Activated CD4-positive, alpha-beta T cell treated with anti-CD3 and anti-CD28 coated beads, Interleukin-2, amount 10 ng/mL, durations not matched to agents 24 days and 14 days (primary cell): Measurements from ENCODE around the gene TTF2. TPM values are rescaled to one million over a fixed set of nuclear protein-coding genes. Genes with fewer than 3 reads are reported as not detected.

Source experiments
- DNase-seq: peaks from one replicate; pipeline ENCODE4 v3.0.0; 2022
- H3K27ac Mint-ChIP-seq: one replicate; pipeline ENCODE4 v1.8.0; 2022; ENCODE audit warnings: mild to moderate bottlenecking, mixed read lengths
- H3K27me3 Mint-ChIP-seq: one replicate; pipeline ENCODE4 v1.8.0; 2022; ENCODE audit warnings: mixed read lengths
- H3K36me3 Mint-ChIP-seq: one replicate; pipeline ENCODE4 v1.8.0; 2022; ENCODE audit warnings: low read depth, mild to moderate bottlenecking, mixed read lengths
- H3K4me1 Mint-ChIP-seq: one replicate; pipeline ENCODE4 v1.8.0; 2021; ENCODE audit warnings: mixed read lengths
- H3K4me3 Mint-ChIP-seq: one replicate; pipeline ENCODE4 v1.8.0; 2022; ENCODE audit warnings: mild to moderate bottlenecking, moderate library complexity, mixed read lengths
- H3K9me3 Mint-ChIP-seq: one replicate; pipeline ENCODE4 v1.8.0; 2021; ENCODE audit warnings: mixed read lengths
- intact Hi-C: fragments of 100-400 bp; cut with micrococcal nuclease; formaldehyde crosslinking; loops from one replicate; pipeline ENCODE4 v1.15.1; 2023
- total RNA-seq: library from RNA; stranded (reverse); gene quantifications from 2 replicates; pipeline ENCODE4 v1.2.3, GENCODE V29; 2022

TTF2 gene
- 108 and 116 TPM in 2 replicates for total RNA-seq

- peaks cover 41% of the 10 kb centered on the region for H3K4me1 Mint-ChIP-seq
- no peak within 1 kb of the TSS for H3K4me3 Mint-ChIP-seq
- intact Hi-C loops, result loop anchor here (1.0 to 10.0 kb wide), 13 partner anchors 127 to 805 kb away; partner anchors contain the start of genes CD2, CD58 and IGSF3
- no peaks in the 10 kb centered on the region for H3K9me3 Mint-ChIP-seq
- H3K36me3 Mint-ChIP-seq, result peaks cover 33% of the 10 kb centered on the region
- peak; percentile 99 for DNase-seq
- no peak within 1 kb of the TSS for H3K27ac Mint-ChIP-seq
- H3K27me3 Mint-ChIP-seq, result no peaks in the 10 kb centered on the region
Measured at GRCh38 chr1:117059678-117060440, at the start of gene TTF2. TTF2 (plus strand) TSS chr1:117060326; CDS start chr1:117060347, 21 bp downstream.

GRCh38 chr1:117011334-117011733 lies 48.8 kb upstream of the TTF2 start:
- peaks cover 2% of the 10 kb centered on the region for H3K9me3 Mint-ChIP-seq
- no peaks in the 10 kb centered on the region for H3K36me3 Mint-ChIP-seq
- H3K4me3 Mint-ChIP-seq, result no peak overlapping the region
- intact Hi-C loops, result no loop called here
- H3K27ac Mint-ChIP-seq, result no peak overlapping the region
- peaks cover 2% of the 10 kb centered on the region for H3K27me3 Mint-ChIP-seq
- peaks cover 43% of the 10 kb centered on the region for H3K4me1 Mint-ChIP-seq
- DNase-seq, result no peak

GRCh38 chr1:117013309-117013858 lies 46.7 kb upstream of the TTF2 start:
- Mint-ChIP-seq H3K27me3 (no peaks in the 10 kb centered on the region), H3K27ac (no peak overlapping the region), H3K4me3 (no peak overlapping the region), H3K36me3 (no peaks in the 10 kb centered on the region), H3K9me3 (no peaks in the 10 kb centered on the region), H3K4me1 (peaks cover 44% of the 10 kb centered on the region)
- intact Hi-C loops, result no loop called here
- DNase-seq, result no peak

- Mint-ChIP-seq H3K27me3 (no peaks in the 10 kb centered on the region), H3K4me1 (peaks cover 35% of the 10 kb centered on the region), H3K4me3 (peak overlapping the region; percentile 1), H3K9me3 (no peaks in the 10 kb centered on the region), H3K27ac (no peak overlapping the region), H3K36me3 (no peaks in the 10 kb centered on the region)
- no peak for DNase-seq
- intact Hi-C loops, result loop anchor here (2.0 kb wide), 1 partner anchor 37 kb away; no protein-coding TSS in a partner anchor
Measured at GRCh38 chr1:117014209-117014608, 45.9 kb upstream of the TTF2 start.

- H3K27ac Mint-ChIP-seq, result peak overlapping the region; percentile 27
Measured at GRCh38 chr1:117015724-117016123, 44.4 kb upstream of the TTF2 start.

DNA sequence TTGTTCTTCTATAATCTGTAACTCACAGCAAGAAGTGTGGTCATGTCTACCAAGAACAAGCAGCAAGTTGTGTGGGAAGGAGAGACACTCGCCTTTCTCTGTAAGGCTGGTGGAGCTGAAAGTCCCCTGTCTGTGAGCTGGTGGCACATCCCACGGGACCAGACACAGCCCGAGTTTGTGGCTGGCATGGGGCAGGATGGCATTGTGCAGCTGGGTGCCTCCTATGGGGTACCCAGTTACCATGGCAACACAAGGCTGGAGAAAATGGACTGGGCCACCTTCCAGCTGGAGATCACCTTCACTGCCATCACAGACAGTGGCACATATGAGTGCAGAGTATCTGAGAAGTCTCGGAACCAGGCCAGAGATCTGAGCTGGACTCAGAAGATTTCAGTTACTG lies 43.1 kb upstream of the TTF2 start:
- Mint-ChIP-seq H3K27me3 (no peaks in the 10 kb centered on the region), H3K4me3 (no peak overlapping the region), H3K4me1 (peaks cover 28% of the 10 kb centered on the region), H3K36me3 (no peaks in the 10 kb centered on the region), H3K9me3 (no peaks in the 10 kb centered on the region), H3K27ac (no peak overlapping the region)
- intact Hi-C loops, result no loop called here
- DNase-seq, result no peak

More at GRCh38 chr1:117015724-117016123, 44.4 kb upstream of the TTF2 start:
- intact Hi-C loops, result loop anchor here (2.0 kb wide), 1 partner anchor 35 kb away; no protein-coding TSS in a partner anchor
- Mint-ChIP-seq H3K4me3 (no peak overlapping the region), H3K9me3 (no peaks in the 10 kb centered on the region), H3K27me3 (no peaks in the 10 kb centered on the region), H3K4me1 (peaks cover 28% of the 10 kb centered on the region), H3K36me3 (no peaks in the 10 kb centered on the region)
- DNase-seq, result no peak

GRCh38 chr1:117017648-117018047 lies 42.5 kb upstream of the TTF2 start:
- Mint-ChIP-seq H3K36me3 (no peaks in the 10 kb centered on the region), H3K4me3 (no peak overlapping the region), H3K27me3 (no peaks in the 10 kb centered on the region), H3K4me1 (peaks cover 28% of the 10 kb centered on the region), H3K9me3 (no peaks in the 10 kb centered on the region), H3K27ac (no peak overlapping the region)
- DNase-seq, result no peak
- intact Hi-C loops, result no loop called here

- Mint-ChIP-seq H3K4me1 (peaks cover 10% of the 10 kb centered on the region), H3K27ac (no peak overlapping the region), H3K36me3 (no peaks in the 10 kb centered on the region), H3K9me3 (no peaks in the 10 kb centered on the region), H3K27me3 (no peaks in the 10 kb centered on the region), H3K4me3 (no peak overlapping the region)
- DNase-seq, result no peak
- intact Hi-C loops, result no loop called here
Measured at GRCh38 chr1:117020526-117021156, 39.5 kb upstream of the TTF2 start.

- H3K4me3 Mint-ChIP-seq, result no peak overlapping the region
- H3K4me1 Mint-ChIP-seq, result peaks cover 5% of the 10 kb centered on the region
- intact Hi-C loops, result no loop called here
- H3K9me3 Mint-ChIP-seq, result no peaks in the 10 kb centered on the region
- DNase-seq, result no peak
- H3K36me3 Mint-ChIP-seq, result no peaks in the 10 kb centered on the region
- no peak overlapping the region for H3K27ac Mint-ChIP-seq
- H3K27me3 Mint-ChIP-seq, result no peaks in the 10 kb centered on the region
Measured at GRCh38 chr1:117022114-117022513, 38.0 kb upstream of the TTF2 start.

DNA sequence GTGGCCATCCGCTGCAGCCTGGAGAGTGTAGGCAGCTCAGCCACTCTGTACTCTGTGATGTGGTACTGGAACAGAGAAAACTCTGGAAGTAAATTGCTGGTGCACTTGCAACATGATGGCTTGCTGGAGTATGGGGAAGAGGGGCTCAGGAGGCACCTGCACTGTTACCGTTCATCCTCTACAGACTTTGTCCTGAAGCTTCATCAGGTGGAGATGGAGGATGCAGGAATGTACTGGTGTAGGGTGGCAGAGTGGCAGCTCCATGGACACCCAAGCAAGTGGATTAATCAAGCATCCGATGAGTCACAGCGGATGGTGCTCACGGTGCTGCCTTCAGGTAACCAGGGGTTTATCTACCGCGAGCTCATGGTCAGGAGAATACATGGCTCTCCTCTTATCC lies 34.6 kb upstream of the TTF2 start:
- intact Hi-C loops, result no loop called here
- H3K27me3 Mint-ChIP-seq, result no peaks in the 10 kb centered on the region

GRCh38 chr1:117026361-117026760 lies 33.8 kb upstream of the TTF2 start:
- Mint-ChIP-seq H3K4me1 (peaks cover 2% of the 10 kb centered on the region), H3K4me3 (no peak overlapping the region), H3K36me3 (no peaks in the 10 kb centered on the region), H3K27me3 (no peaks in the 10 kb centered on the region), H3K27ac (no peak overlapping the region), H3K9me3 (no peaks in the 10 kb centered on the region)
- intact Hi-C loops, result no loop called here
- no peak for DNase-seq

More for the DNA sequence above, 34.6 kb upstream of the TTF2 start:
- H3K36me3 Mint-ChIP-seq, result no peaks in the 10 kb centered on the region
- H3K9me3 Mint-ChIP-seq, result no peaks in the 10 kb centered on the region
- no peak for DNase-seq
- no peak overlapping the region for H3K27ac Mint-ChIP-seq
- H3K4me1 Mint-ChIP-seq, result peaks cover 2% of the 10 kb centered on the region
- H3K4me3 Mint-ChIP-seq, result no peak overlapping the region

DNA sequence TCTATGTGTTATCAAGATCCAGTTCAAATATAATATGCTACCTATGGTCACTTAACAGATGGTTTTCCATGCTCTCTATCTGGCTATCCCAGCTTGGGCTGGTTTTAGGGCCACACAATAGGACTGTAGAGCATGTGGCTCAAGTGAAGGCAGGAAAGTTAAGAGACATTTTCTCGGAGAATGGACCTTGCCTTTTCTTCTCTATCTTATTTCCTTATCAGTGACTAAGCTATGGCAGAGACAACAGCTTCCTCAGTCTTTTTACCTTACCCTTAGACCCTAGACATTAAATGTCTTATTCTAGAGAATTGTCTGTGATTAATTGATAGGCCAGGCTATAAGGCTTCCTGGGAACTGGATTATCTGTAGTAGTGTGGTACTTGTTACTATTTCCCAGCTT lies 30.4 kb upstream of the TTF2 start:
- no peak overlapping the region for H3K27ac Mint-ChIP-seq
- DNase-seq, result no peak
- H3K27me3 Mint-ChIP-seq, result no peaks in the 10 kb centered on the region
- no peak overlapping the region for H3K4me3 Mint-ChIP-seq
- intact Hi-C loops, result no loop called here
- peaks cover 2% of the 10 kb centered on the region for H3K36me3 Mint-ChIP-seq
- H3K9me3 Mint-ChIP-seq, result no peaks in the 10 kb centered on the region
- peaks cover 4% of the 10 kb centered on the region for H3K4me1 Mint-ChIP-seq

GRCh38 chr1:117030271-117030877 lies 29.8 kb upstream of the TTF2 start:
- H3K4me3 Mint-ChIP-seq, result no peak overlapping the region
- DNase-seq, result no peak
- peaks cover 2% of the 10 kb centered on the region for H3K36me3 Mint-ChIP-seq
- no peak overlapping the region for H3K27ac Mint-ChIP-seq
- no peaks in the 10 kb centered on the region for H3K27me3 Mint-ChIP-seq
- H3K4me1 Mint-ChIP-seq, result peaks cover 4% of the 10 kb centered on the region
- H3K9me3 Mint-ChIP-seq, result no peaks in the 10 kb centered on the region
- intact Hi-C loops, result no loop called here

DNA sequence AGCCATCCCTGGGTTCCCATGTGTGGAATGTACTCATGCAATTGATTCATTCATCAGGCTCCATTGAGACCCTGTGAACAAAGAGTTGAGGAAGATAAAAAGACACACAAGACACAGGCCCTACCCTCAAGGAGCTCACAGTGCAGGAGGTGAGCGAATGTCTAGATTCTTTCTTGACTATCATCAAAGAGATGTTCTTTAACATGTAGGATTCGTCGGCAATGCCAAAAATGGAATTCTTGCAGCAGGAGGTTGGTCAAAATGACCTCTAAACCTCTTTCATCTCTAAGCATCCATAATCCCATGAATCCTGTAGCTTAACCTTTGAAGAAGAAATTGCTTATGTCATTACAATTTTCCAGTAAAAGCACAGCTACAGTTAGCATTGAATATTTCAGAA lies 27.9 kb upstream of the TTF2 start:
- peaks cover 2% of the 10 kb centered on the region for H3K36me3 Mint-ChIP-seq

More for the DNA sequence above, 27.9 kb upstream of the TTF2 start:
- intact Hi-C loops, result no loop called here
- Mint-ChIP-seq H3K27ac (no peak overlapping the region), H3K4me3 (no peak overlapping the region), H3K27me3 (no peaks in the 10 kb centered on the region), H3K9me3 (no peaks in the 10 kb centered on the region), H3K4me1 (peaks cover 4% of the 10 kb centered on the region)
- DNase-seq, result no peak
